Activated T-cell treated with anti-CD3 and anti-CD28 coated beads, Interleukin-2, amount 50 U/mL, for 1 hour (primary cell): ENCODE data around the gene COL4A2.

ENCODE experiments used
- DNase-seq: peaks from one replicate; pipeline ENCODE4 v3.0.0-alpha.2; 2020

COL4A2 gene

GRCh38 chr13:110341445-110342244 is 34.6 kb downstream of the COL4A2 start:
- DNase-seq, result no peak

GRCh38 chr13:110342474-110342873 is 35.4 kb downstream of the COL4A2 start:
- no peak for DNase-seq

GRCh38 chr13:110343241-110343865 is 36.3 kb downstream of the COL4A2 start:
- no peak for DNase-seq

- DNase-seq, result no peak
These were observed 37.2 kb downstream of the COL4A2 start for GRCh38 chr13:110344320-110344719.

GRCh38 chr13:110345266-110345665 is 38.2 kb downstream of the COL4A2 start:
- no peak for DNase-seq

GRCh38 chr13:110345701-110346100 is 38.6 kb downstream of the COL4A2 start:
- DNase-seq, result no peak

- no peak for DNase-seq
These were observed 39.6 kb downstream of the COL4A2 start for GRCh38 chr13:110346661-110347067.

GRCh38 chr13:110347088-110347487 is 40.0 kb downstream of the COL4A2 start:
- no peak for DNase-seq

GRCh38 chr13:110347535-110348308 is 40.6 kb downstream of the COL4A2 start:
- no peak for DNase-seq

- DNase-seq, result no peak
These were observed 41.4 kb downstream of the COL4A2 start for GRCh38 chr13:110348309-110349105.

- no peak for DNase-seq
These were observed 42.2 kb downstream of the COL4A2 start for GRCh38 chr13:110349239-110349638.

- DNase-seq, result no peak
These were observed 43.0 kb downstream of the COL4A2 start for GRCh38 chr13:110350049-110350448.

GRCh38 chr13:110350509-110350908 is 43.4 kb downstream of the COL4A2 start:
- DNase-seq, result no peak

GRCh38 chr13:110351636-110352420 is 44.7 kb downstream of the COL4A2 start:
- DNase-seq, result no peak

- DNase-seq, result no peak
These were observed 45.7 kb downstream of the COL4A2 start for GRCh38 chr13:110352735-110353134.

- no peak for DNase-seq
These were observed 46.4 kb downstream of the COL4A2 start for GRCh38 chr13:110353339-110353977.

- no peak for DNase-seq
These were observed 47.1 kb downstream of the COL4A2 start for GRCh38 chr13:110354123-110354627.

GRCh38 chr13:110354715-110355473 is 47.8 kb downstream of the COL4A2 start:
- DNase-seq, result no peak

GRCh38 chr13:110356362-110356761 is 49.3 kb downstream of the COL4A2 start:
- no peak for DNase-seq

GRCh38 chr13:110358381-110358780 is 51.3 kb downstream of the COL4A2 start:
- no peak for DNase-seq
